ENCODE data around the gene MRPL18.

The MRPL18 gene

GRCh38 chr6:159844737-159845645 lies 54.7 kb downstream of the MRPL18 start:
- no peak for DNase-seq

Data from fibroblast of skin of scalp (primary cell).